ENCODE measurements around the gene TAF11.

- TF ChIP-seq, protein P1, sequence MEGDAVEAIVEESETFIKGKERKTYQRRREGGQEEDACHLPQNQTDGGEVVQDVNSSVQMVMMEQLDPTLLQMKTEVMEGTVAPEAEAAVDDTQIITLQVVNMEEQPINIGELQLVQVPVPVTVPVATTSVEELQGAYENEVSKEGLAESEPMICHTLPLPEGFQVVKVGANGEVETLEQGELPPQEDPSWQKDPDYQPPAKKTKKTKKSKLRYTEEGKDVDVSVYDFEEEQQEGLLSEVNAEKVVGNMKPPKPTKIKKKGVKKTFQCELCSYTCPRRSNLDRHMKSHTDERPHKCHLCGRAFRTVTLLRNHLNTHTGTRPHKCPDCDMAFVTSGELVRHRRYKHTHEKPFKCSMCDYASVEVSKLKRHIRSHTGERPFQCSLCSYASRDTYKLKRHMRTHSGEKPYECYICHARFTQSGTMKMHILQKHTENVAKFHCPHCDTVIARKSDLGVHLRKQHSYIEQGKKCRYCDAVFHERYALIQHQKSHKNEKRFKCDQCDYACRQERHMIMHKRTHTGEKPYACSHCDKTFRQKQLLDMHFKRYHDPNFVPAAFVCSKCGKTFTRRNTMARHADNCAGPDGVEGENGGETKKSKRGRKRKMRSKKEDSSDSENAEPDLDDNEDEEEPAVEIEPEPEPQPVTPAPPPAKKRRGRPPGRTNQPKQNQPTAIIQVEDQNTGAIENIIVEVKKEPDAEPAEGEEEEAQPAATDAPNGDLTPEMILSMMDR (IDR thresholded peaks at IDR 0.05; ENCODE audit: poor library complexity), result no peak
- no peak for TF ChIP-seq EZH2 (IDR thresholded peaks at IDR 0.05; ENCODE audit: borderline replicate concordance)
- TF ChIP-seq EZH2phosphoT487 (IDR thresholded peaks at IDR 0.05; ENCODE audit: low read depth, severe bottlenecking, unreplicated experiment), result no peak
Observed at GRCh38 chr6:34851361-34851760, 36.5 kb downstream of the TAF11 start.
